ENCODE results near the gene ZNF20.
"Not testable (repeated sequence)": the region's sequence is repeated elsewhere in the genome, so short reads cannot be mapped to it uniquely, and the experiment has no call there.

Gene ZNF20

GRCh38 chr19:12140545-12141404 lies 625 bp upstream of the ZNF20 start:
- Mint-ChIP-seq H3K27ac (no peak overlapping the region), H3K4me1 (peaks cover 24 to 38% of the 10 kb centered on the region in 2 donors), H3K36me3 (peaks cover 16 to 23% of the 10 kb centered on the region in 2 donors), H3K9me3 (peaks cover 7% of the 10 kb centered on the region in 2 donors), H3K4me3 (peak overlapping the region; percentile 94 to 98), H3K27me3 (no peaks in the 10 kb centered on the region)
- peak; percentile 68 for DNase-seq
- ATAC-seq (replicated peaks): peak; percentile 73 to 78

- no peak overlapping the region for H3K27ac Mint-ChIP-seq
Observed at GRCh38 chr19:12139269-12139668, 881 bp downstream of the ZNF20 start.

DNA sequence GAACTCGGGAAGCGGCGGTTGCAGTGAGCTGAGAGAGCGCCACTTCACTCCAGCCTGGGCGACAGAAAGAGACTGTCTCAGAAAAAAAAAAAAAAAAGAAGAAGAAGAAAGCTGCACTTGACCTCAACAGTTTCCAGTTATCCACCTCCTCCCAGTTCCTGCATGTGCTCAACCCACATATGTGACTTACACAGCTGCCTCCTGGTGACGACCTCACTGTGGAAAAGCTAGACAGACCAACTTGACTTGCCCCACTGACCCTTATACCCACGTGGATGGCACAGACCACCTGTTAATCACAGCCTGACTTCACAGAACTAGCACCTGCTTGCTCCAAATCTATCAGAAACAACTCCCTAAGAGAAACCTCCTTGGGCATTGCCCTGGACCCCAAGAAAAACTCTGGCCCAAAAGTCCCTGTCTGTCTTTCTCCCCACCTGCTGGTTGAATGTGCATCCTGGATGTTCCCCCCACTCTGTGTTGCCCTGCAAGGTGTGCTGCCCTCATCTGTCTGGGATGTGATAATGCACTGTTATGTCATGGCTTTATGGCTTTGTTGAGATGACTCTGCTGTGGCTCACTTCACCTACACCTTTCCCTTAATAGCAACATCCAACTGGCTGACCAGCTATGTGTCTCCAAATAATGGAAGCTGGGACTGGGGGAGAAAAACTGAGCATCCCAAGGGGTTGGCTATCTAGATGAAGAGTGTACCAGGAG lies 2.8 kb downstream of the ZNF20 start:
- ATAC-seq (replicated peaks): peak in 1 of 2 donors; percentile 40
- peak overlapping the region in 1 of 2 donors; percentile 3 for H3K4me3 Mint-ChIP-seq
- peak; percentile 20 for DNase-seq
- H3K9me3 Mint-ChIP-seq: peaks cover 2 to 7% of the 10 kb centered on the region in 2 donors
- peaks cover 24 to 38% of the 10 kb centered on the region in 2 donors for H3K4me1 Mint-ChIP-seq
- no peaks in the 10 kb centered on the region for H3K27me3 Mint-ChIP-seq
- H3K36me3 Mint-ChIP-seq: peaks cover 32 to 37% of the 10 kb centered on the region in 2 donors
- no peak overlapping the region for H3K27ac Mint-ChIP-seq

More at GRCh38 chr19:12139269-12139668, 881 bp downstream of the ZNF20 start:
- Mint-ChIP-seq H3K36me3 (peaks cover 14 to 21% of the 10 kb centered on the region in 2 donors), H3K27me3 (no peaks in the 10 kb centered on the region), H3K4me3 (peak overlapping the region; percentile 94 to 98), H3K4me1 (peaks cover 24 to 38% of the 10 kb centered on the region in 2 donors), H3K9me3 (no peaks in the 10 kb centered on the region)
- DNase-seq: no peak
- no peak for ATAC-seq (replicated peaks)

- Mint-ChIP-seq H3K4me1 (peaks cover 9 to 12% of the 10 kb centered on the region in 2 donors), H3K4me3 (no peak overlapping the region), H3K9me3 (peaks cover 10 to 15% of the 10 kb centered on the region in 2 donors), H3K36me3 (peaks cover 41 to 54% of the 10 kb centered on the region in 2 donors), H3K27ac (no peak overlapping the region), H3K27me3 (no peaks in the 10 kb centered on the region)
- DNase-seq (no peak), ATAC-seq (replicated peaks) (no peak)
Observed at GRCh38 chr19:12133069-12133468, 7.1 kb downstream of the ZNF20 start.

DNA sequence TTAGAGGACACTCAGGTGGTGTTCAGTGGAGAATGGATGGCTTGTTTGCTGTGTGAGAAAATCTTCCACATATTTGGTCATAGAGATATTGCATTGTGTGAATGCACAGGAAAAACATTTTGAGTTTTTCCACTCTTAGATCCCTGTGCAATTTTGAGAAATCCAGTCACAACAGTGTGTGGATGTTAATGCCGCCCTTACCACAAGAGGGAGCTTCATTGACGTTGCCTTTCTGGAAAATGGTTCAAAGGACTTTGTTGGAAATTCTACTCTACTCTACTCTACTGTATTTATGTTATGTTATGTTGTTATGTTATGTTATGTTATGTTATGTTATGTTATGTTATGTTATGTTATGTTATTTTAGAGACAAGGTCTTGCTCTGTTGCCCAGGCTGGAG lies 13.4 kb downstream of the ZNF20 start:
- no peak overlapping the region for H3K27ac Mint-ChIP-seq
- no peak overlapping the region for H3K4me3 Mint-ChIP-seq
- H3K36me3 Mint-ChIP-seq: peaks cover 6 to 13% of the 10 kb centered on the region in 2 donors
- ATAC-seq (replicated peaks) (peak; percentile 27 to 34), DNase-seq (no peak)
- peaks cover 3% of the 10 kb centered on the region in 2 donors for H3K9me3 Mint-ChIP-seq
- H3K27me3 Mint-ChIP-seq: no peaks in the 10 kb centered on the region
- no peaks in the 10 kb centered on the region for H3K4me1 Mint-ChIP-seq

DNA sequence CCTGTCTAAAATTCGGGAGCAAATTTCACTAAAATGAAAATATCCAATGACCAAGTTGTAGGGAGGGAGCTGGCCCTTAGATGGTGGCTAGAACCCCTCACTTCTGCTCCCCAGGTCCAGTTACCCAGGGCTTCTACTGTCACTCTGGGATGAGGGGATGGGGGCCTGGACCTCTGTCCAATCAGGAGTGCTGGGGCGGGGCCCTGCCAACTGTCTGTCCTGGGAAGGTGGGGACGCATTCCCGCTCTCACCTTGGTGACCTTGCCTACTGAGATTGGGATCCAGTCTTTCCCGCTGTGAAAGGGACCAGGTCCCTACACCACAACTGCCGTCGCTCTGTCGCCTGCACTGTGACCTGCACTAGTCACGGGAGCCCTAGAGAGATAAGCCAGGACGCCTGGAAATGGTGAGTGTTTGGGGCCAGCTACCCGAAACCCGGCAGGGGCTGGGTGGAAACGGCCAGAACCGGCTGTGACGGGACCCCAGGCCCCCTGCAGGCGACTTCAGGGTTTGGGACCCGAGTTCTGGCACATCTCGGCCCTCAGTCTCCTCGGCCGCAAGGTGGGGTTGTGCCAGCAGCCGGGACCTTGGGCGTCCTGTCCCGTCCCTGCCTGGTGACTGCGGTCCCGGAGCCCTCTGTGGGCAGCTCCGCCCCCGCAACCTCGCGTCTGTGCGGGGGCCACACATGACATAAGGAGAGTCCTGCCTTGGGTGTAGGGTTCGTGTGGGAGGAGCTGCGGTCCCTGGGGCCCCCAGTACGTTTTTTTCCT lies 22.8 kb downstream of the ZNF20 start:
- DNase-seq (no peak), ATAC-seq (replicated peaks) (no peak)
- peaks cover 5 to 14% of the 10 kb centered on the region in 2 donors for H3K36me3 Mint-ChIP-seq
- no peaks in the 10 kb centered on the region for H3K4me1 Mint-ChIP-seq
- H3K4me3 Mint-ChIP-seq: no peak overlapping the region
- H3K9me3 Mint-ChIP-seq: peaks cover 0 to 2% of the 10 kb centered on the region in 2 donors
- H3K27me3 Mint-ChIP-seq: no peaks in the 10 kb centered on the region
- no peak overlapping the region for H3K27ac Mint-ChIP-seq

DNA sequence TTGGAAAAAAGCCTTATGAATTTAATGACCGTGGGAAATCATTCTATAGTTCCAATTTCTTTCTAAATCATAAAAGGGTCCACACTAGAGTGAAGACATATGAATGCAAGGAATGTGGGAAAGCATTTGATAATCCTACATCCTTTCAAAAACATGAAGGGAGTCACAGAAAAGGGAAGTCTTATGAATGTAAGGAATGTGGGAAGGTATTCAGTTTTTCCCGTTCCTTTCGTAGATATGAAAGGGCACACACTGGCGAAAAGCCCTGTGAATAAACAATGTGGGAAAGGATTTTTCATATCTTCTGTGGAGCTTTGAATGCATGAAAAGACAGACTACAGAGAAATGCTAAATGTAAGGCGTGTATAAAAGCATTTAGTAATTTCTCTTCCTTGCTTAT lies 27.0 kb downstream of the ZNF20 start:
- H3K4me1 Mint-ChIP-seq: no peaks in the 10 kb centered on the region
- ATAC-seq (replicated peaks): no peak
- DNase-seq: no peak
- H3K27ac Mint-ChIP-seq: no peak overlapping the region
- H3K9me3 Mint-ChIP-seq: peaks cover 0 to 2% of the 10 kb centered on the region in 2 donors
- H3K36me3 Mint-ChIP-seq: peaks cover 12 to 42% of the 10 kb centered on the region in 2 donors
- no peaks in the 10 kb centered on the region for H3K27me3 Mint-ChIP-seq
- no peak overlapping the region for H3K4me3 Mint-ChIP-seq

DNA sequence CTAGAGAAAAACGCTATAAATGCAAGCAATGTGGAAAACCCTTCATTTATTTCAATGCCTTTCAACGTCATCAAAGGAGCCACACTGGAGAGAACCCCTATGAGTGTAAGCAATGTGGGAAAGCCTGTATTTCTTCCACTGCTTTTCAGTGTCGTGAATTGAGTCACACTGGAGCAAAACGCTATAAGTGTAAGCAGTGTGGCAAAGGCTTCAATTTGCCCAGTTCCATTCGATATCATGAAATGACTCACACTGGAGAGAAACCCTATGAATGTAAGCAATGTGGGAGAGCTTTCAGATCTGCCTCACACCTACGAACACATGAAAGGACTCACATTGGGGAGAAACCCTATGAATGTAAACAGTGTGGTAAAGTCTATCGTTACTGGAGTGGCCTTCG lies 27.4 kb downstream of the ZNF20 start:
- peaks cover 12 to 42% of the 10 kb centered on the region in 2 donors for H3K36me3 Mint-ChIP-seq
- H3K9me3 Mint-ChIP-seq: peaks cover 0 to 2% of the 10 kb centered on the region in 2 donors
- no peaks in the 10 kb centered on the region for H3K27me3 Mint-ChIP-seq
- DNase-seq (no peak), ATAC-seq (replicated peaks) (peak in 1 of 2 donors; percentile 64)
- no peaks in the 10 kb centered on the region for H3K4me1 Mint-ChIP-seq
- H3K4me3 Mint-ChIP-seq: no peak overlapping the region
- H3K27ac Mint-ChIP-seq: no peak overlapping the region

DNA sequence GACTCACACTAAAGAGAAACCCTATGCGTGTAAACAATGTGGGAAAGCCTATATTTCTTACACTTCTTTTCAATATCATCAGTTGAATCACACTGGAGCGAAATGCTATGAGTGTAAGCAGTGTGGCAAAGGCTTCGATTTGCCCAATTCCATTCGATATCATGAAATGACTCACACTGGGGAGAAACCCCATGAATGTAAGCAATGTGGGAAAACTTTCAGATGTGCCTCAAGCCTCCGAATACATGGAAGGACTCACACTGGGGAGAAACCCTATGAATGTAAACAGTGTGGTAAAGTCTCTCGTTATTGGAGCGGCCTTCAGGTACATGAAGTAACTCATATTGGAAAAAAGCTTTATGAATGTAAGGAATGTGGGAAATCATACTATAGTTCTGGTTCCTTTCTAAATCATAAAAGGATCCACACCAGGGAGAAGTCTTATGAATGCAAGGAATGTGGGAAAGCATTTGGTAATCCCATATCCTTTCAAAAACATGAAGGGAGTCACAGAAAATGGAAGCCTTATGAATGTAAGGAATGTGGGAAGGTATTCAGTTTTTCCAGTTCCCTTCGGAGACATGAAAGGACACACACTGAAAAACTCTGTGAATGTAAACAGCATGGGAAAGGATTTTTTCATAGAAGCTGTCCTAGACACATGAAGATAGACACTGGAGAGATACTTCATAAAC lies 28.1 kb downstream of the ZNF20 start:
- no peak overlapping the region for H3K27ac Mint-ChIP-seq
- H3K36me3 Mint-ChIP-seq: peaks cover 12 to 42% of the 10 kb centered on the region in 2 donors
- H3K27me3 Mint-ChIP-seq: no peaks in the 10 kb centered on the region
- ATAC-seq (replicated peaks): no peak
- no peak for DNase-seq
- peaks cover 0 to 2% of the 10 kb centered on the region in 2 donors for H3K9me3 Mint-ChIP-seq
- H3K4me3 Mint-ChIP-seq: no peak overlapping the region
- H3K4me1 Mint-ChIP-seq: no peaks in the 10 kb centered on the region

DNA sequence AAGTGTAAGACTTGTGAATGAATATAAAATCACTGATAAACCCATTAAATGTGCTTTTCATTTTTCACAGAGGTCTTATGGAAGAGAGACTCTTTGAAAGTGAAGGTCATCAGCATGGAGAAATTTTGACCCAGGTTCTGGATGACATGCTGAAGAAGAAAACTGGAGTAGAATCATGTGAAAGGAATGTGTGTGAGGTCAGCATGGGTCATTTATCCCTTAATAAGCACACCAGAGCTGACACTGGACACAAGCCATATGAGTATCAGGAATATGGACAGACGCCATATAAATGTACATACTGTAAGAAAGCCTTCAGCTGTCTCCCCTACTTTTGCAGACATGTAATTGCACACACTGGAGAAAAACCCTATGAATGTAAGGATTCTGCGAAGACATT lies 29.0 kb downstream of the ZNF20 start:
- Mint-ChIP-seq H3K36me3 (peaks cover 12 to 45% of the 10 kb centered on the region in 2 donors), H3K27ac (no peak overlapping the region), H3K9me3 (peaks cover 0 to 2% of the 10 kb centered on the region in 2 donors), H3K27me3 (no peaks in the 10 kb centered on the region), H3K4me3 (no peak overlapping the region), H3K4me1 (no peaks in the 10 kb centered on the region)
- no peak for ATAC-seq (replicated peaks)
- DNase-seq: no peak

DNA sequence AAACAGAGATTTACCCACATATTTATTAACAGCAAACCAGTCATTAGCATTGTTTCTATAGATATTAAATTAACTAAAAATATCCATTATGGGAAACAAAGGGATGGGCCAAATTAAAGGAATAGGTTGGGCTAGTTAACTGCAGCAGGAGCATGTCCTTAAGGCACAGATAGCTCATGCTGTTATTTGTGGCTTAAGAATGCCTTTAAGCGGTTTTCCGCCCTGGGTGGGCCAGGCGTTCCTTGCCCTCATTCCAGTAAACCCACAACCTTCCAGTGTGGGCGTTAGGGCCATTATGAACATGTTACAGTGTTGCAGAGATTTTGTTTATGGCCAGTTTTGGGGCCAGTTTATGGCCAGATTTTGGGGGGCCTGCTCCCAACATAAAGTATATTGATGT lies 36.2 kb downstream of the ZNF20 start:
- H3K36me3 Mint-ChIP-seq: peaks cover 0 to 19% of the 10 kb centered on the region in 2 donors
- not testable (repeated sequence) for H3K9me3 Mint-ChIP-seq

GRCh38 chr19:12098040-12098439 lies 42.1 kb downstream of the ZNF20 start:
- Mint-ChIP-seq H3K4me1 (peaks cover 4 to 7% of the 10 kb centered on the region in 2 donors), H3K27me3 (no peaks in the 10 kb centered on the region), H3K27ac (no peak overlapping the region), H3K9me3 (no peaks in the 10 kb centered on the region), H3K4me3 (no peak overlapping the region), H3K36me3 (peaks cover 9 to 27% of the 10 kb centered on the region in 2 donors)
- DNase-seq (no peak), ATAC-seq (replicated peaks) (no peak)

More for the DNA sequence above, 36.2 kb downstream of the ZNF20 start:
- H3K4me3 Mint-ChIP-seq; ATAC-seq (replicated peaks); DNase-seq; H3K27me3 Mint-ChIP-seq; H3K27ac Mint-ChIP-seq; H3K4me1 Mint-ChIP-seq: not testable (repeated sequence)

DNA sequence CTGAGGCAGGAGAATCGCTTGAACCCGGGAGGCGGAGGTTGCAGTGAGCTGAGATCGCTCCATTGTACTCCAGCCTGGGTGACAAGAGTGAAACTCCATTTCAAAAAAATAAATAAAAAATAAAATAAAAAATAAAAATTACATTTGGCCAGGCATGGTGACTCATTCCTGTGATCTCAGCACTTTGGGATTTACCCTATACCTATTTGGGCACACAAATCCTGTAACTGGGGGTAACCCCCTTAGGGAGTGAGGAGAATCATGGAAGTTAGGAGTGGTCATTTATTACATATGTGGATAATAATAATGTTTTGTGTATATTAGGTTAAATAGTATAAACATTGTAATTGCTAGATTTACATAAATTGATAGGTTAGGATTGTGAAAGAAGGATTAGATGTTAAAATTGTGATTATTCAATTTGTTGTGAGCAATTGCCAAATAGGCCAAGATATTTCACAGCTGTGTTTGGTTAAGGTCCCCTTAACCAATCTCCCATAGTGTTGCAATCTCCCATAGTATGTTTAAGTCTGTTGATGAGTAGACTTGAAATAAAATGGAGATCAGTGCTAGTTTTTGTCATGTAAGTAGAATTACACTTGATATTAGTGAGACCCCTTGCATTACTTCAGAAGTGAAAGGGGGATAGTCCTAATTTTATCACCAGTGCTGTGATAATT lies 44.9 kb downstream of the ZNF20 start:
- DNase-seq (no peak), ATAC-seq (replicated peaks) (no peak)
- Mint-ChIP-seq H3K36me3 (peaks cover 9 to 23% of the 10 kb centered on the region in 2 donors), H3K4me3 (no peak overlapping the region), H3K9me3 (no peaks in the 10 kb centered on the region), H3K4me1 (peaks cover 8 to 21% of the 10 kb centered on the region in 2 donors), H3K27ac (no peak overlapping the region), H3K27me3 (no peaks in the 10 kb centered on the region)

All from stimulated activated naive B cell treated with anti-CD40 and anti-IgM and Interleukin-4, amounts not matched to agents 10 μg/mL and 1 μg/mL and 100 μg/mL, for 72 hours (primary cell).